OCI-LY1 (cell line): Measurements from ENCODE around the gene ST6GALNAC3.

Experiments used
- H2AFZ ChIP-seq: fragments of 200-600 bp; sonication (generic), shearing (Covaris generic); 2 replicates; pipeline ENCODE4 v1.6.0; 2014; ENCODE audit warnings: antibody characterized with exemption, mild to moderate bottlenecking, low read length
- H3F3A ChIP-seq: fragments of 200-600 bp; sonication (generic), shearing (Covaris generic); 2 replicates; pipeline ENCODE4 v1.6.0; 2014; ENCODE audit warnings: mild to moderate bottlenecking, antibody characterized with exemption, low read length, moderate library complexity; ENCODE audit not compliant: insufficient read depth
- H3K27ac ChIP-seq: fragments of 200-600 bp; sonication (generic); 2 replicates; pipeline ENCODE4 v1.5.1; 2014; ENCODE audit warnings: low read length, mixed run types, mild to moderate bottlenecking, low read depth; ENCODE audit not compliant: poor library complexity, severe bottlenecking
- H3K27me3 ChIP-seq: fragments of 200-600 bp; sonication (generic); 2 replicates; pipeline ENCODE4 v1.6.0; 2014; ENCODE audit warnings: antibody characterized with exemption, mild to moderate bottlenecking, low read length, moderate library complexity; ENCODE audit not compliant: insufficient read depth
- H3K36me3 ChIP-seq: fragments of 200-600 bp; sonication (generic); 2 replicates; pipeline ENCODE4 v1.6.1; 2014; ENCODE audit warnings: mild to moderate bottlenecking, antibody characterized with exemption, low read length, moderate library complexity, mixed read lengths; ENCODE audit not compliant: insufficient read depth
- H3K4me1 ChIP-seq: fragments of 200-600 bp; sonication (generic); 2 replicates; pipeline ENCODE4 v1.5.1; 2014; ENCODE audit warnings: mild to moderate bottlenecking, low read length, moderate library complexity; ENCODE audit not compliant: insufficient read depth, severe bottlenecking
- H3K4me2 ChIP-seq: fragments of 200-600 bp; sonication (generic), shearing (Covaris generic); 2 replicates; pipeline ENCODE4 v1.6.1; 2014; ENCODE audit warnings: low read length
- H3K4me3 ChIP-seq: fragments of 200-600 bp; sonication (generic); 2 replicates; pipeline ENCODE4 v1.5.1; 2014; ENCODE audit warnings: low read length, low read depth, mild to moderate bottlenecking, mixed read lengths; ENCODE audit not compliant: poor library complexity, severe bottlenecking
- H3K79me2 ChIP-seq: fragments of 200-600 bp; shearing (Covaris generic); 2 replicates; pipeline ENCODE4 v1.6.1; 2016; ENCODE audit warnings: mixed run types, low read length, mixed read lengths; ENCODE audit not compliant: insufficient read depth
- H3K9ac ChIP-seq: fragments of 200-600 bp; sonication (generic), shearing (Covaris generic); 2 replicates; pipeline ENCODE4 v1.6.1; 2014; ENCODE audit warnings: mild to moderate bottlenecking, low read length, mixed read lengths
- H3K9me2 ChIP-seq: fragments of 200-600 bp; sonication (generic), shearing (Covaris generic); 2 replicates; pipeline ENCODE4 v1.6.1; 2014; ENCODE audit warnings: low read depth, mild to moderate bottlenecking, low read length, mixed read lengths
- H3K9me3 ChIP-seq: fragments of 200-600 bp; shearing (Covaris generic); 2 replicates; pipeline ENCODE4 v1.6.1; 2014; ENCODE audit warnings: low read length, mixed read lengths
- H4K20me1 ChIP-seq: fragments of 200-600 bp; sonication (generic), shearing (Covaris generic); 2 replicates; pipeline ENCODE4 v1.6.0; 2016; ENCODE audit warnings: mild to moderate bottlenecking, low read length; ENCODE audit not compliant: insufficient read depth
- CTCF ChIP-seq: fragments of 200-600 bp; sonication (generic), shearing (Covaris generic); IDR thresholded peaks from 2 replicates; pipeline ENCODE4 v1.5.1; 2017; ENCODE audit warnings: mild to moderate bottlenecking, antibody characterized with exemption, low read length, moderate library complexity, mixed read lengths
- EZH2 ChIP-seq: fragments of 200-600 bp; sonication (generic), shearing (Covaris generic); IDR thresholded peaks from 2 replicates; pipeline ENCODE4 v1.8.0; 2017; ENCODE audit warnings: borderline replicate concordance, mixed run types, mild to moderate bottlenecking, antibody characterized with exemption, low read length, moderate library complexity, mixed read lengths

Gene ST6GALNAC3

GRCh38 chr1:76274718-76275117 lies 200.2 kb downstream of the ST6GALNAC3 start:
- no peak overlapping the region for H3K4me2 ChIP-seq
- no peak overlapping the region for H3K4me3 ChIP-seq
- no peaks in the 10 kb centered on the region for H3K36me3 ChIP-seq
- no peak overlapping the region for H3K27ac ChIP-seq
- H3K4me1 ChIP-seq = no peaks in the 10 kb centered on the region
- H4K20me1 ChIP-seq = no peaks in the 10 kb centered on the region
- H3K9me2 ChIP-seq = no peaks in the 10 kb centered on the region
- H3F3A ChIP-seq = no peaks in the 10 kb centered on the region
- H3K27me3 ChIP-seq = no peaks in the 10 kb centered on the region
- H3K9ac ChIP-seq = no peak overlapping the region
- TF ChIP-seq CTCF = no peak
- TF ChIP-seq EZH2 = no peak
- no peaks in the 10 kb centered on the region for H3K9me3 ChIP-seq
- H3K79me2 ChIP-seq = no peaks in the 10 kb centered on the region
- no peak overlapping the region for H2AFZ ChIP-seq

GRCh38 chr1:76278711-76279100 lies 204.2 kb downstream of the ST6GALNAC3 start:
- no peak for TF ChIP-seq CTCF
- TF ChIP-seq EZH2 = no peak
- Histone ChIP-seq H3K79me2 (no peaks in the 10 kb centered on the region), H3K9ac (no peak overlapping the region), H3K27ac (no peak overlapping the region), H3K9me2 (no peaks in the 10 kb centered on the region), H3K9me3 (no peaks in the 10 kb centered on the region), H3K4me2 (no peak overlapping the region), H4K20me1 (no peaks in the 10 kb centered on the region), H3F3A (no peaks in the 10 kb centered on the region), H3K36me3 (no peaks in the 10 kb centered on the region), H3K27me3 (no peaks in the 10 kb centered on the region), H2AFZ (no peak overlapping the region), H3K4me3 (no peak overlapping the region), H3K4me1 (no peaks in the 10 kb centered on the region)

- Histone ChIP-seq H3K9me2 (no peaks in the 10 kb centered on the region), H3K4me3 (no peak overlapping the region), H3K9ac (no peak overlapping the region), H3K79me2 (no peaks in the 10 kb centered on the region), H4K20me1 (no peaks in the 10 kb centered on the region), H3K27ac (no peak overlapping the region), H3F3A (no peaks in the 10 kb centered on the region), H3K9me3 (no peaks in the 10 kb centered on the region), H3K4me1 (no peaks in the 10 kb centered on the region), H3K27me3 (no peaks in the 10 kb centered on the region), H3K36me3 (no peaks in the 10 kb centered on the region), H2AFZ (no peak overlapping the region), H3K4me2 (no peak overlapping the region)
- no peak for TF ChIP-seq EZH2
- no peak for TF ChIP-seq CTCF
These were observed 204.7 kb downstream of the ST6GALNAC3 start for GRCh38 chr1:76279101-76279748.
